Lung (tissue), 12 donors: ENCODE results near the gene BATF. TPM values are rescaled to one million over a fixed set of nuclear protein-coding genes. Genes with fewer than 3 reads are reported as not detected.

Experiments used
- ATAC-seq: fragments of 200-7000 bp; cut with Tn5 transposase; one replicate; pipeline ENCODE4 v1.9.1; 2020; ENCODE audit warnings: moderate number of reproducible peaks; ENCODE audit not compliant: insufficient read depth, low FRiP score
- DNase-seq, 3 donors: peaks; one replicate each; pipeline ENCODE4 v3.0.0-alpha.2; 2013 to 2017
- H3K27ac ChIP-seq, 2 donors: one replicate each; pipeline ENCODE4 v1.5.1; 2013; ENCODE audit warnings: mild to moderate bottlenecking in 2 of 2, moderate library complexity in 2 of 2, control low read depth in 1 of 2, inconsistent platforms in 1 of 2, low read depth in 1 of 2, low read length in 1 of 2
- H3K27me3 ChIP-seq, 3 donors: one replicate each; pipeline ENCODE4 v1.5.1; 2013; ENCODE audit warnings: low read length in 2 of 3; ENCODE audit not compliant: control insufficient read depth in 3 of 3, insufficient read depth in 3 of 3
- H3K36me3 ChIP-seq, 4 donors: one replicate each; pipeline ENCODE4 v1.5.1; 2013; ENCODE audit warnings: low read length in 4 of 4, mild to moderate bottlenecking in 1 of 4, moderate library complexity in 1 of 4; ENCODE audit not compliant: control insufficient read depth in 4 of 4, insufficient read depth in 4 of 4
- H3K4me1 ChIP-seq, 5 donors: one replicate each; pipeline ENCODE4 v1.5.1; 2013; ENCODE audit warnings: low read length in 5 of 5, mild to moderate bottlenecking in 2 of 5, moderate library complexity in 1 of 5; ENCODE audit not compliant: control insufficient read depth in 5 of 5, insufficient read depth in 5 of 5
- H3K4me3 ChIP-seq: one replicate; pipeline ENCODE4 v1.5.1; 2013; ENCODE audit warnings: mild to moderate bottlenecking, control low read depth, moderate library complexity
- H3K9ac ChIP-seq, 2 donors: one replicate each; pipeline ENCODE4 v1.5.1; 2013; ENCODE audit warnings: low read length in 2 of 2, control low read depth in 1 of 2; ENCODE audit not compliant: insufficient read depth in 1 of 2
- H3K9me3 ChIP-seq, 4 donors: one replicate each; pipeline ENCODE4 v1.5.1; 2013; ENCODE audit warnings: low read length in 3 of 4, mild to moderate bottlenecking in 1 of 4, moderate library complexity in 1 of 4; ENCODE audit not compliant: control insufficient read depth in 4 of 4, insufficient read depth in 3 of 4
- CTCF ChIP-seq: IDR thresholded peaks from 2 replicates; pipeline ENCODE4 v1.5.1; 2012; ENCODE audit warnings: mild to moderate bottlenecking; ENCODE audit errors: control extremely low read depth, extremely low read depth
- WGBS, 2 donors: extraction: QIAGEN DNeasy Blood & Tissue Kit; methylation state at CpG; one replicate each; pipeline ENCODE4 v1.1.7; 2013; 5-methylcytosine and 5-hydroxymethylcytosine counted together
- polyA plus RNA-seq, 2 donors: library from polyadenylated mRNA; stranded (reverse); fragments of 200-250 nt; gene quantifications; one replicate each; pipeline ENCODE4 v1.2.1, GENCODE V29; 2013
- total RNA-seq, 2 donors: library from RNA; depleted of rRNA in 1 of 2; stranded (reverse); fragments of >200 nt in 1 of 2; gene quantifications; one replicate each; pipeline ENCODE4 v1.2.1, GENCODE V29; 2014 to 2021
- donor health status: control.
- donor health status: control.
- donor health status: Bipolar disorder and iron deficiency.
- donor health status: healthy.
- donor health status: DM: yes; HTN: yes; CAD: no.

The BATF gene
- total and polyA plus RNA-seq, 4 donors = 7.4 to 74.3 (median 11.7) TPM

- no peak overlapping the region for H3K9ac ChIP-seq
- no peak overlapping the region for H3K27ac ChIP-seq
- no peaks in the 10 kb centered on the region for H3K36me3 ChIP-seq
- DNase-seq (peak in 2 of 3 donors; percentile 34 to 48), ATAC-seq (peak; percentile 58)
- peaks cover 0 to 3% (median 0%) of the 10 kb centered on the region in 3 donors for H3K27me3 ChIP-seq
- peaks cover 0 to 6% (median 0%) of the 10 kb centered on the region in 5 donors for H3K4me1 ChIP-seq
- H3K9me3 ChIP-seq = peaks cover 0 to 4% (median 0%) of the 10 kb centered on the region in 4 donors
- WGBS, 2 donors = 80 to 81% methylated on average over 6 of the region's 6 CpGs
- no peak for TF ChIP-seq CTCF
- H3K4me3 ChIP-seq = no peak overlapping the region
Measured at GRCh38 chr14:75559451-75560222, 37.4 kb downstream of the BATF start.

GRCh38 chr14:75561013-75561432 is 38.8 kb downstream of the BATF start:
- no peak overlapping the region for H3K4me3 ChIP-seq
- DNase-seq (peak; percentile 75 to 84 (median 78)), ATAC-seq (peak; percentile 85)
- H3K9me3 ChIP-seq = peaks cover 0 to 4% (median 0%) of the 10 kb centered on the region in 4 donors
- peaks cover 0 to 3% (median 0%) of the 10 kb centered on the region in 3 donors for H3K27me3 ChIP-seq
- H3K9ac ChIP-seq = no peak overlapping the region
- peak; percentile 71 for TF ChIP-seq CTCF
- H3K27ac ChIP-seq = no peak overlapping the region
- 4 to 5% methylated on average over 6 of the region's 6 CpGs for WGBS, 2 donors
- H3K36me3 ChIP-seq = no peaks in the 10 kb centered on the region
- H3K4me1 ChIP-seq = peaks cover 0 to 6% (median 0%) of the 10 kb centered on the region in 5 donors

GRCh38 chr14:75562089-75562488 is 39.8 kb downstream of the BATF start:
- Histone ChIP-seq H3K9me3 (peaks cover 0 to 3% (median 0%) of the 10 kb centered on the region in 4 donors), H3K9ac (no peak overlapping the region), H3K27ac (no peak overlapping the region), H3K27me3 (peaks cover 0 to 3% (median 0%) of the 10 kb centered on the region in 3 donors), H3K4me1 (peaks cover 0 to 6% (median 0%) of the 10 kb centered on the region in 5 donors), H3K36me3 (no peaks in the 10 kb centered on the region), H3K4me3 (no peak overlapping the region)
- no peak for TF ChIP-seq CTCF
- 62 to 71% methylated on average over 7 of the region's 7 CpGs for WGBS, 2 donors
- ATAC-seq (no peak), DNase-seq (no peak)
